HK-2 (cell line): ENCODE measurements around the gene TAS2R60.
"Not testable (repeated sequence)": the region's sequence is repeated elsewhere in the genome, so short reads cannot be mapped to it uniquely, and the experiment has no call there.

Source experiments
- DNase-seq: peaks from one replicate; pipeline ENCODE4 v3.0.0-alpha.2; 2018; ENCODE audit not compliant: unreplicated experiment

The TAS2R60 gene

GRCh38 chr7:143411976-143412708, 31.1 kb upstream of the TAS2R60 start:
- DNase-seq = no peak

- DNase-seq = no peak
Observed at GRCh38 chr7:143413123-143413522, 30.1 kb upstream of the TAS2R60 start.

- DNase-seq = not testable (repeated sequence)
Observed at GRCh38 chr7:143415209-143415608, 28.0 kb upstream of the TAS2R60 start.

- no peak for DNase-seq
Observed at GRCh38 chr7:143415742-143416397, 27.4 kb upstream of the TAS2R60 start.

- no peak for DNase-seq
Observed at GRCh38 chr7:143416565-143417149, 26.6 kb upstream of the TAS2R60 start.

GRCh38 chr7:143417734-143418383, 25.4 kb upstream of the TAS2R60 start:
- DNase-seq = no peak

- no peak for DNase-seq
Observed at GRCh38 chr7:143418681-143419458, 24.4 kb upstream of the TAS2R60 start.

- DNase-seq = no peak
Observed at GRCh38 chr7:143419880-143420279, 23.4 kb upstream of the TAS2R60 start.

GRCh38 chr7:143420624-143421023, 22.6 kb upstream of the TAS2R60 start:
- not testable (repeated sequence) for DNase-seq

GRCh38 chr7:143422033-143422432, 21.2 kb upstream of the TAS2R60 start:
- DNase-seq = no peak

- not testable (repeated sequence) for DNase-seq
Observed at GRCh38 chr7:143424476-143424875, 18.8 kb upstream of the TAS2R60 start.

- no peak for DNase-seq
Observed at GRCh38 chr7:143426479-143427142, 16.6 kb upstream of the TAS2R60 start.

GRCh38 chr7:143429770-143430698, 13.2 kb upstream of the TAS2R60 start:
- DNase-seq = no peak

GRCh38 chr7:143431109-143431508, 12.1 kb upstream of the TAS2R60 start:
- DNase-seq = no peak

GRCh38 chr7:143433759-143434158, 9.5 kb upstream of the TAS2R60 start:
- DNase-seq = no peak

- DNase-seq = peak; percentile 14
Observed at GRCh38 chr7:143434660-143435059, 8.6 kb upstream of the TAS2R60 start.

- no peak for DNase-seq
Observed at GRCh38 chr7:143435266-143435665, 8.0 kb upstream of the TAS2R60 start.

GRCh38 chr7:143436325-143436946, 6.8 kb upstream of the TAS2R60 start:
- DNase-seq = no peak

- DNase-seq = no peak
Observed at GRCh38 chr7:143437578-143437977, 5.7 kb upstream of the TAS2R60 start.

GRCh38 chr7:143439866-143440265, 3.4 kb upstream of the TAS2R60 start:
- no peak for DNase-seq
